ENCODE data around the gene RNF207. TPM values are rescaled to one million over a fixed set of nuclear protein-coding genes. Genes with fewer than 3 reads are reported as not detected.

RNF207 gene, protein sequence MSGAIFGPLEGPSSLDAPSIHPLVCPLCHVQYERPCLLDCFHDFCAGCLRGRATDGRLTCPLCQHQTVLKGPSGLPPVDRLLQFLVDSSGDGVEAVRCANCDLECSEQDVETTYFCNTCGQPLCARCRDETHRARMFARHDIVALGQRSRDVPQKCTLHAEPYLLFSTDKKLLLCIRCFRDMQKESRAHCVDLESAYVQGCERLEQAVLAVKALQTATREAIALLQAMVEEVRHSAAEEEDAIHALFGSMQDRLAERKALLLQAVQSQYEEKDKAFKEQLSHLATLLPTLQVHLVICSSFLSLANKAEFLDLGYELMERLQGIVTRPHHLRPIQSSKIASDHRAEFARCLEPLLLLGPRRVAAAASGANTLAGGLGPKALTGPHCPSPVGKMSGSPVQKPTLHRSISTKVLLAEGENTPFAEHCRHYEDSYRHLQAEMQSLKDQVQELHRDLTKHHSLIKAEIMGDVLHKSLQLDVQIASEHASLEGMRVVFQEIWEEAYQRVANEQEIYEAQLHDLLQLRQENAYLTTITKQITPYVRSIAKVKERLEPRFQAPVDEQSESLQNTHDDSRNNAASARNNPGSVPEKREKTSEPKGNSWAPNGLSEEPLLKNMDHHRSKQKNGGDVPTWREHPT
- 12.0 and 17.9 TPM in 2 replicates for polyA plus RNA-seq (2011; rRNA removed)
- 8.6 and 14.1 TPM in 2 replicates for polyA minus RNA-seq (2011; rRNA and poly(A)+ RNA removed)

DNA sequence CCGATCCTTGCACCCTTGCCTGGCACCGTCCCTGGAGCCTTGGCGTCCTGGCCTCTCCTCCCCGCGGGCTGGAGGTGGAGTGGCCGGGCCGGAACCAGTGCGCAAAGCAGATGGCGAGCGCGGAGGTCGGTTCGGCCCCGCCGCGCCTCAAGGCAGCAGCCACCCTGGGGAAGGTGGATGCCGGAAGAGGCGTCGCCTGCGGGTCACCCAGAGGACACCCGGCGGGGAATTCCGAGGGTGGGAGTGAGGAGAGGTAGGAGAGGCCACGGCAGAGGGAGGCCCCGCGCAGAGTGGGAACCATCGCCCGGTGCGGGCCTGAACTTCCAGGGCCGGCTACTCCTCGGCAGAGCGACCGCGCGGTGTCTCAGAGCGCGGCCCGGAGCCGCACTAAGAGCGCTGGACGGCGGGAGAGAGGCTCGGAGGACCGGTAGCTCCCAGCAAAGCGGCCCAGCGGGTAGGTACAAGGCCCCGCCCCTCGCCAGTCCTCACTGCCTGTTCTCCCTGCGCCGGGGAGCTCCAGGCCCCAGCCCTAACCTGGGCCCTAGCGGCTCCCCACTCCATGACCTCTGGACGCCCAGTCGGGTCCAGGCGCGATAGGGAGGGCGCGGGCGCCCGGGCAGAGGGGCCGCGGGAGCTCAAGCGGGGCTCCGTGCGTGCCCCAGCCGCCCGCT, at the start of gene RNF207:
Gene RNF207, plus strand, starts transcription at position 271 of the 671 bp plus-strand sequence. CDS start 417 bp downstream, outside the sequence.
- H3K4me3 ChIP-seq (ENCODE audit: low read depth, low read length): peak within 1 kb of the TSS; percentile 64
- H3K36me3 ChIP-seq (ENCODE audit: control insufficient read depth, insufficient read depth, low read length): peaks cover 5% of the 10 kb centered on the region; the same call in 1 of the 2 replicates
- TF ChIP-seq, protein P1, sequence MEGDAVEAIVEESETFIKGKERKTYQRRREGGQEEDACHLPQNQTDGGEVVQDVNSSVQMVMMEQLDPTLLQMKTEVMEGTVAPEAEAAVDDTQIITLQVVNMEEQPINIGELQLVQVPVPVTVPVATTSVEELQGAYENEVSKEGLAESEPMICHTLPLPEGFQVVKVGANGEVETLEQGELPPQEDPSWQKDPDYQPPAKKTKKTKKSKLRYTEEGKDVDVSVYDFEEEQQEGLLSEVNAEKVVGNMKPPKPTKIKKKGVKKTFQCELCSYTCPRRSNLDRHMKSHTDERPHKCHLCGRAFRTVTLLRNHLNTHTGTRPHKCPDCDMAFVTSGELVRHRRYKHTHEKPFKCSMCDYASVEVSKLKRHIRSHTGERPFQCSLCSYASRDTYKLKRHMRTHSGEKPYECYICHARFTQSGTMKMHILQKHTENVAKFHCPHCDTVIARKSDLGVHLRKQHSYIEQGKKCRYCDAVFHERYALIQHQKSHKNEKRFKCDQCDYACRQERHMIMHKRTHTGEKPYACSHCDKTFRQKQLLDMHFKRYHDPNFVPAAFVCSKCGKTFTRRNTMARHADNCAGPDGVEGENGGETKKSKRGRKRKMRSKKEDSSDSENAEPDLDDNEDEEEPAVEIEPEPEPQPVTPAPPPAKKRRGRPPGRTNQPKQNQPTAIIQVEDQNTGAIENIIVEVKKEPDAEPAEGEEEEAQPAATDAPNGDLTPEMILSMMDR (IDR thresholded peaks at IDR 0.05; ENCODE audit: insufficient read depth, low read depth, low read length): no peak
- no peak for DNase-seq (ENCODE audit: low read depth)
- CTCF ChIA-PET: interaction anchor here (0.7 to 3.9 kb wide), 11 partner anchors 8 to 231 kb away, joined by 3 to 9 read pairs (median 3); no protein-coding TSS in a partner anchor
- H3K27me3 ChIP-seq (ENCODE audit: control insufficient read depth, insufficient read depth, low read length): no peaks in the 10 kb centered on the region
- POLR2A ChIA-PET: no interaction called here

DNA sequence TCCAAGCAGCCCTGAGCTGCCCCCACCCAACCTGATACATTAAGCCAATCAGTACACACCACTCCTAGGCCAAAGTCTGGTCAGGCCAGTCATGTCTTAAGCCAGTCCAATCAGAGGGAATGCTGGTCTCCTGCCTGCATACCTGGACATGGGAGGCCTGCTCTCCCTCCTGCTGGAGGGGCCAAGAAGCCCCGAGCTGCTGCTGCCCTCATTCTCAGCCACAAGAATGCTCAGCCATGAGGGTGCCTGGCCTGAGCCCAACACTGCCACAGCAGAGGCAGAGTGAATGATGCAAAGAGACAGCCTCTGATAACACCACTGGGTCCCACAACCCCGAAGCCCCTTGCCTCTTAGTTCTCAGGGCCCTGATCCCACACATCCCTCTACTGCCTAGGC, 48.8 kb upstream of the RNF207 start:
- TF ChIP-seq, protein P1 (IDR thresholded peaks at IDR 0.05; ENCODE audit: insufficient read depth, low read depth, low read length): no peak
- ChIA-PET CTCF (interaction anchor here (1.5 kb wide), 1 partner anchor 123 kb away, joined by 5 read pairs; no protein-coding TSS in a partner anchor), POLR2A (no interaction called here)
- no peaks in the 10 kb centered on the region for H3K36me3 ChIP-seq (ENCODE audit: control insufficient read depth, insufficient read depth, low read length)
- peaks cover 4% of the 10 kb centered on the region; the same call in 1 of the 2 replicates for H3K27me3 ChIP-seq (ENCODE audit: control insufficient read depth, insufficient read depth, low read length)
- H3K4me3 ChIP-seq (ENCODE audit: low read depth, low read length): no peak overlapping the region
- no peak for DNase-seq (ENCODE audit: low read depth)

DNA sequence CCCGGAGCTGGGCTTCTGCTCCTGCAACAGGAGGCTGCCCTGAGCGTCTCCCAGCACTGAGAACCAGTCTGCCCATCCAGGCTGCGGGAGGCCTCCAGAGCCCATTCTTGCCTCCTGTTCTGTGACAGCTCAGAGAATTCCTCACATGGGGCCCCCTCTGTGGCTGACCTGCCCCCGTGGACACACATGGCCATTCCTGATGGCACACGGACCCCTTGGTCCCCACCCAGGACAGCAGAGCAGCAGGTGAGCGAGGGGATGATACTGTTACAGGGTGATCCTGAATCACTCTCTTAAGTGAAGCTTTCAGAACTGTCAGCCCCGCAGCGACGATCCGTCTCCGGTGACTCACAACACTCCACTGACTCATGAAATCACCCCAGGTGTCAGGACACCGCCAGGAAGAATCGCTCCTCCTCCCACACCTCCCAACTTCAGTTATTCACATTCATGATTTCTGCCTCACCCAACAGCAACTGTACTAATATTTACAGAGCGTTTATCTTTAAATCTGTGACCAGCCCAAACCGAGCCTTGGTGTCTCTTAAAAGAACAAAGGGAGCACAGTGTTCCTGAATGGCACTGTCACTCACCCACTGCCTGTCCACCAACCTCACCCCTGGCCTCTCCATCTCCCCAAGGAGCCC, 48.3 kb upstream of the RNF207 start:
- Histone ChIP-seq H3K4me3 (ENCODE audit: low read depth, low read length) (no peak overlapping the region), H3K27me3 (ENCODE audit: control insufficient read depth, insufficient read depth, low read length) (peaks cover 4% of the 10 kb centered on the region; the same call in 1 of the 2 replicates), H3K36me3 (ENCODE audit: control insufficient read depth, insufficient read depth, low read length) (no peaks in the 10 kb centered on the region)
- CTCF ChIA-PET: interaction anchor here (1.5 kb wide), 1 partner anchor 123 kb away, joined by 5 read pairs; no protein-coding TSS in a partner anchor
- POLR2A ChIA-PET: no interaction called here
- TF ChIP-seq, protein P1 (IDR thresholded peaks at IDR 0.05; ENCODE audit: insufficient read depth, low read depth, low read length): no peak
- no peak for DNase-seq (ENCODE audit: low read depth)

DNA sequence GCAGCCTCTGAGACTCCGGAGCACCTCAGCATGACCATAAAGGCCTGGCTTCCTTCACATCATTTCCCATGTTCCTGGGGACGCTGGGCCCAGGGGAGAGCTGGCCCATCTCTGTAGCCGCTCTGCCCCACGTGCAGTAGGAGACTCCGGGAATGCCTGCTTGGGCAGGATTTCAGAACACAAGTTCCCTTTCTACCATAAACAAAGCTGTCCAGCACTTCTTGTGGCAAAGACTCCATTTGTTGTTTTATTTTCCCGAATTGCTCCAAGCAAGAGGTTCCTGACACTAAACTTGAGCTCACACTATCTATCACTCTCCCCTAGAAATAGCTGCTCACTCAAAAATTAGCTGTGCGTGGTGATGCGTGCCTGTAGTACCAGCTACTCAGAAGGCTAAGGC, 47.7 kb upstream of the RNF207 start:
- no peak for DNase-seq (ENCODE audit: low read depth)
- TF ChIP-seq, protein P1 (IDR thresholded peaks at IDR 0.05; ENCODE audit: insufficient read depth, low read depth, low read length): no peak
- no peak overlapping the region for H3K4me3 ChIP-seq (ENCODE audit: low read depth, low read length)
- POLR2A ChIA-PET: no interaction called here
- CTCF ChIA-PET: interaction anchor here (1.5 kb wide), 1 partner anchor 124 kb away, joined by 5 read pairs; no protein-coding TSS in a partner anchor
- H3K36me3 ChIP-seq (ENCODE audit: control insufficient read depth, insufficient read depth, low read length): no peaks in the 10 kb centered on the region
- peaks cover 4% of the 10 kb centered on the region; the same call in 1 of the 2 replicates for H3K27me3 ChIP-seq (ENCODE audit: control insufficient read depth, insufficient read depth, low read length)
